A673 (cell line): ENCODE data around the gene CCL5.

Experiments
- CTCF ChIP-seq: fragments of 300-800, 200-600 bp; sonication (generic); conservative IDR thresholded peaks from 2 replicates; pipeline ENCODE4 v1.5.1; 2017; ENCODE audit warnings: low read depth, mild to moderate bottlenecking, antibody characterized with exemption, low read length, moderate library complexity, mixed read lengths
- EZH2 ChIP-seq: fragments of 200-600 bp; sonication (generic); IDR thresholded peaks from 2 replicates; pipeline ENCODE4 v1.6.1; 2017; ENCODE audit warnings: borderline replicate concordance, low read depth, mild to moderate bottlenecking, mixed read lengths, antibody characterized with exemption, low read length; ENCODE audit not compliant: poor library complexity, severe bottlenecking

GRCh38 chr17:35906926-35907637 is 26.9 kb upstream of the CCL5 start:
- TF ChIP-seq EZH2 (no peak), CTCF (no peak)
